OCI-LY1 (cell line): ENCODE results near the gene MAP3K21.

Experiments used
- H2AFZ ChIP-seq: fragments of 200-600 bp; sonication (generic), shearing (Covaris generic); 2 replicates; pipeline ENCODE4 v1.6.0; 2014; ENCODE audit warnings: antibody characterized with exemption, mild to moderate bottlenecking, low read length
- H3F3A ChIP-seq: fragments of 200-600 bp; sonication (generic), shearing (Covaris generic); 2 replicates; pipeline ENCODE4 v1.6.0; 2014; ENCODE audit warnings: mild to moderate bottlenecking, antibody characterized with exemption, low read length, moderate library complexity; ENCODE audit not compliant: insufficient read depth
- H3K27ac ChIP-seq: fragments of 200-600 bp; sonication (generic); 2 replicates; pipeline ENCODE4 v1.5.1; 2014; ENCODE audit warnings: low read length, mixed run types, mild to moderate bottlenecking, low read depth; ENCODE audit not compliant: poor library complexity, severe bottlenecking
- H3K27me3 ChIP-seq: fragments of 200-600 bp; sonication (generic); 2 replicates; pipeline ENCODE4 v1.6.0; 2014; ENCODE audit warnings: antibody characterized with exemption, mild to moderate bottlenecking, low read length, moderate library complexity; ENCODE audit not compliant: insufficient read depth
- H3K36me3 ChIP-seq: fragments of 200-600 bp; sonication (generic); 2 replicates; pipeline ENCODE4 v1.6.1; 2014; ENCODE audit warnings: mild to moderate bottlenecking, antibody characterized with exemption, low read length, moderate library complexity, mixed read lengths; ENCODE audit not compliant: insufficient read depth
- H3K4me1 ChIP-seq: fragments of 200-600 bp; sonication (generic); 2 replicates; pipeline ENCODE4 v1.5.1; 2014; ENCODE audit warnings: mild to moderate bottlenecking, low read length, moderate library complexity; ENCODE audit not compliant: insufficient read depth, severe bottlenecking
- H3K4me2 ChIP-seq: fragments of 200-600 bp; sonication (generic), shearing (Covaris generic); 2 replicates; pipeline ENCODE4 v1.6.1; 2014; ENCODE audit warnings: low read length
- H3K4me3 ChIP-seq: fragments of 200-600 bp; sonication (generic); 2 replicates; pipeline ENCODE4 v1.5.1; 2014; ENCODE audit warnings: low read length, low read depth, mild to moderate bottlenecking, mixed read lengths; ENCODE audit not compliant: poor library complexity, severe bottlenecking
- H3K79me2 ChIP-seq: fragments of 200-600 bp; shearing (Covaris generic); 2 replicates; pipeline ENCODE4 v1.6.1; 2016; ENCODE audit warnings: mixed run types, low read length, mixed read lengths; ENCODE audit not compliant: insufficient read depth
- H3K9ac ChIP-seq: fragments of 200-600 bp; sonication (generic), shearing (Covaris generic); 2 replicates; pipeline ENCODE4 v1.6.1; 2014; ENCODE audit warnings: mild to moderate bottlenecking, low read length, mixed read lengths
- H3K9me2 ChIP-seq: fragments of 200-600 bp; sonication (generic), shearing (Covaris generic); 2 replicates; pipeline ENCODE4 v1.6.1; 2014; ENCODE audit warnings: low read depth, mild to moderate bottlenecking, low read length, mixed read lengths
- H3K9me3 ChIP-seq: fragments of 200-600 bp; shearing (Covaris generic); 2 replicates; pipeline ENCODE4 v1.6.1; 2014; ENCODE audit warnings: low read length, mixed read lengths
- H4K20me1 ChIP-seq: fragments of 200-600 bp; sonication (generic), shearing (Covaris generic); 2 replicates; pipeline ENCODE4 v1.6.0; 2016; ENCODE audit warnings: mild to moderate bottlenecking, low read length; ENCODE audit not compliant: insufficient read depth
- CTCF ChIP-seq: fragments of 200-600 bp; sonication (generic), shearing (Covaris generic); IDR thresholded peaks from 2 replicates; pipeline ENCODE4 v1.5.1; 2017; ENCODE audit warnings: mild to moderate bottlenecking, antibody characterized with exemption, low read length, moderate library complexity, mixed read lengths
- EZH2 ChIP-seq: fragments of 200-600 bp; sonication (generic), shearing (Covaris generic); IDR thresholded peaks from 2 replicates; pipeline ENCODE4 v1.8.0; 2017; ENCODE audit warnings: borderline replicate concordance, mixed run types, mild to moderate bottlenecking, antibody characterized with exemption, low read length, moderate library complexity, mixed read lengths

MAP3K21 gene

GRCh38 chr1:233320023-233320422, 7.5 kb upstream of the MAP3K21 start:
- Histone ChIP-seq H3K4me3 (no peak overlapping the region), H3K27ac (no peak overlapping the region), H4K20me1 (no peaks in the 10 kb centered on the region), H3K36me3 (no peaks in the 10 kb centered on the region; the same call in 1 of the 2 replicates), H3K4me1 (no peaks in the 10 kb centered on the region), H3K9me3 (no peaks in the 10 kb centered on the region), H3K4me2 (no peak overlapping the region), H3K27me3 (no peaks in the 10 kb centered on the region), H3K9me2 (no peaks in the 10 kb centered on the region), H3K9ac (no peak overlapping the region), H3K79me2 (no peaks in the 10 kb centered on the region), H3F3A (no peaks in the 10 kb centered on the region), H2AFZ (no peak overlapping the region)
- TF ChIP-seq CTCF, result no peak
- no peak for TF ChIP-seq EZH2

- Histone ChIP-seq H4K20me1 (no peaks in the 10 kb centered on the region), H3F3A (no peaks in the 10 kb centered on the region)
- no peak for TF ChIP-seq CTCF
- no peak for TF ChIP-seq EZH2
Observed at GRCh38 chr1:233323718-233324117, 3.8 kb upstream of the MAP3K21 start.

GRCh38 chr1:233326319-233326718, 1.2 kb upstream of the MAP3K21 start:
- no peaks in the 10 kb centered on the region for H3K9me2 ChIP-seq
- no peaks in the 10 kb centered on the region for H4K20me1 ChIP-seq
- no peaks in the 10 kb centered on the region for H3K27me3 ChIP-seq
- H3K9me3 ChIP-seq, result no peaks in the 10 kb centered on the region
- H3K9ac ChIP-seq, result no peak overlapping the region
- no peak overlapping the region for H2AFZ ChIP-seq
- H3K4me3 ChIP-seq, result no peak overlapping the region
- TF ChIP-seq CTCF (no peak), EZH2 (no peak)
- no peaks in the 10 kb centered on the region for H3K79me2 ChIP-seq
- H3F3A ChIP-seq, result no peaks in the 10 kb centered on the region
- no peak overlapping the region for H3K27ac ChIP-seq
- no peaks in the 10 kb centered on the region; the same call in 1 of the 2 replicates for H3K36me3 ChIP-seq
- no peak overlapping the region for H3K4me2 ChIP-seq
- H3K4me1 ChIP-seq, result peaks cover 6% of the 10 kb centered on the region

More at GRCh38 chr1:233323718-233324117, 3.8 kb upstream of the MAP3K21 start:
- peaks cover 6% of the 10 kb centered on the region for H3K4me1 ChIP-seq
- no peaks in the 10 kb centered on the region for H3K27me3 ChIP-seq
- H3K36me3 ChIP-seq, result no peaks in the 10 kb centered on the region; the same call in 1 of the 2 replicates
- no peak overlapping the region for H3K9ac ChIP-seq
- H3K79me2 ChIP-seq, result no peaks in the 10 kb centered on the region
- H2AFZ ChIP-seq, result no peak overlapping the region
- H3K4me2 ChIP-seq, result no peak overlapping the region
- no peaks in the 10 kb centered on the region for H3K9me3 ChIP-seq
- H3K4me3 ChIP-seq, result no peak overlapping the region
- H3K27ac ChIP-seq, result no peak overlapping the region
- H3K9me2 ChIP-seq, result no peaks in the 10 kb centered on the region
